Glomerular endothelial cell (primary cell): ENCODE measurements around the gene VDR. TPM values are rescaled to one million over a fixed set of nuclear protein-coding genes. Genes with fewer than 3 reads are reported as not detected.

ENCODE experiments used
- DNase-seq: peaks from one replicate; pipeline ENCODE4 v3.0.0-alpha.2; 2011; ENCODE audit warnings: low read depth, low spot score; ENCODE audit errors: extremely low read depth
- total RNA-seq: library from RNA; depleted of rRNA; stranded (reverse); fragments of >200 nt; gene quantifications from 2 replicates; pipeline ENCODE4 v1.2.3, GENCODE V29; 2015

VDR gene
- total RNA-seq = 0.10 and 0.18 TPM in 2 replicates

- DNase-seq = no peak
Measured at GRCh38 chr12:47904713-47905709, at the start of gene VDR. Gene VDR, minus strand, starts transcription at chr12:47904994. Its CDS starts 25,881 bp downstream, at chr12:47879113.

- DNase-seq = no peak
Measured at GRCh38 chr12:47954058-47954457, 49.3 kb upstream of the VDR start.

- no peak for DNase-seq
Measured at GRCh38 chr12:47950856-47951468, 46.2 kb upstream of the VDR start.

- peak; percentile 27 for DNase-seq
Measured at GRCh38 chr12:47949441-47950341, 44.9 kb upstream of the VDR start.

- no peak for DNase-seq
Measured at GRCh38 chr12:47947341-47947740, 42.5 kb upstream of the VDR start.

GRCh38 chr12:47946413-47947323, 41.9 kb upstream of the VDR start:
- no peak for DNase-seq

GRCh38 chr12:47945341-47945728, 40.5 kb upstream of the VDR start:
- no peak for DNase-seq

GRCh38 chr12:47944685-47945340, 40.0 kb upstream of the VDR start:
- no peak for DNase-seq

GRCh38 chr12:47943623-47944340, 39.0 kb upstream of the VDR start:
- no peak for DNase-seq

- no peak for DNase-seq
Measured at GRCh38 chr12:47942614-47943225, 37.9 kb upstream of the VDR start.

GRCh38 chr12:47941871-47942613, 37.2 kb upstream of the VDR start:
- DNase-seq = no peak

GRCh38 chr12:47941475-47941780, 36.6 kb upstream of the VDR start:
- DNase-seq = no peak

- DNase-seq = no peak
Measured at GRCh38 chr12:47940773-47941474, 36.1 kb upstream of the VDR start.

GRCh38 chr12:47939009-47939601, 34.3 kb upstream of the VDR start:
- DNase-seq = no peak

GRCh38 chr12:47938594-47938993, 33.8 kb upstream of the VDR start:
- no peak for DNase-seq

- DNase-seq = no peak
Measured at GRCh38 chr12:47938093-47938492, 33.3 kb upstream of the VDR start.

- no peak for DNase-seq
Measured at GRCh38 chr12:47935184-47935583, 30.4 kb upstream of the VDR start.
